Activated CD4-positive, CD25-positive, alpha-beta regulatory T cell treated with anti-CD3 and anti-CD28 coated beads, Interleukin-2, amount 50 U/mL, for 24 hours (primary cell): ENCODE data around the gene HS3ST6.
A peak's percentile ranks its signal among the peaks of the same experiment; 100 is the strongest.
"Not testable (repeated sequence)": the region's sequence is repeated elsewhere in the genome, so short reads cannot be mapped to it uniquely, and the experiment has no call there.

Experiments
- ATAC-seq, 2 donors: fragments of 150-1000 bp; cut with Tn5 transposase; one replicate each; pipeline ENCODE4 v1.10.0; 2021; ENCODE audit warnings: mild to moderate bottlenecking in 1 of 2, moderate library complexity in 1 of 2

Gene HS3ST6

DNA sequence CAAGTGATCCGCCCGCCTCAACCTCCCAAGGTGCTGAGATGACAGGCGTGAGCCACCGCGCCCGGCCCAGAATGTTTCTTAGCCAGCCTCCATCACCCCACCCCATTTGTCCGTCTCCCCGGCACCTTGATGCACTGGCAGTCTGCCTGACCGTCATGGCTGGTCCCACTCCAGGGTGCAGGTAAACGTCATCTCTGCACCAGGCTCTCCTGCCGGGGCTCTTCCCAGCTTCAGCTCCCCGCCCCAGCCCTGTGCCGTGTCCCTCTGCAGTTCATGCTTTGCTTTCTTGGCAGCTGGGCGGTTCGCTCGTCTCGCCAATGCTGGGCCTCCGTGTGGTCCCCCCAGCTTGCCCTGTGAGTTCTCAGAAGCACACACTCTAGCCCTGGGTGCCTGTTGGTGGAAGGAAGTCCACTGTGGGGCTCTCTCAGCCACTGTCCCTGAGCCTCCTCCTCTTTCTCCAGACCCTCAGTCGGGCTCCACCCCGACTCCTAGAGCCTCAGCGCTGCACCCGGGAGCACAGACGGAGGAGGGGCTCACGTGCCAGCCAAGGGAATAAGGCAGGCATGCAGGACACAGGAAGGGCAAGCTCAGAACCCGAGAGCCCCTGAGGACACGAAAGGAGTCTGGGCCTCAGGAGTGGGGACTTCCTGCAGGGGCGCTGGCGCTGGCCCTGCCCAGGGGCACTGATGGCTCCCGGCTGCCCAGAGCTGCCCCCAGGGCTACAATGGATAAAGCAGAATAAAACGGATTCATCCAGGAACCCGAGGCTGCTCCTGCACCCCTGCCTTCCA is 12.0 kb downstream of the HS3ST6 start:
- ATAC-seq, result no peak

DNA sequence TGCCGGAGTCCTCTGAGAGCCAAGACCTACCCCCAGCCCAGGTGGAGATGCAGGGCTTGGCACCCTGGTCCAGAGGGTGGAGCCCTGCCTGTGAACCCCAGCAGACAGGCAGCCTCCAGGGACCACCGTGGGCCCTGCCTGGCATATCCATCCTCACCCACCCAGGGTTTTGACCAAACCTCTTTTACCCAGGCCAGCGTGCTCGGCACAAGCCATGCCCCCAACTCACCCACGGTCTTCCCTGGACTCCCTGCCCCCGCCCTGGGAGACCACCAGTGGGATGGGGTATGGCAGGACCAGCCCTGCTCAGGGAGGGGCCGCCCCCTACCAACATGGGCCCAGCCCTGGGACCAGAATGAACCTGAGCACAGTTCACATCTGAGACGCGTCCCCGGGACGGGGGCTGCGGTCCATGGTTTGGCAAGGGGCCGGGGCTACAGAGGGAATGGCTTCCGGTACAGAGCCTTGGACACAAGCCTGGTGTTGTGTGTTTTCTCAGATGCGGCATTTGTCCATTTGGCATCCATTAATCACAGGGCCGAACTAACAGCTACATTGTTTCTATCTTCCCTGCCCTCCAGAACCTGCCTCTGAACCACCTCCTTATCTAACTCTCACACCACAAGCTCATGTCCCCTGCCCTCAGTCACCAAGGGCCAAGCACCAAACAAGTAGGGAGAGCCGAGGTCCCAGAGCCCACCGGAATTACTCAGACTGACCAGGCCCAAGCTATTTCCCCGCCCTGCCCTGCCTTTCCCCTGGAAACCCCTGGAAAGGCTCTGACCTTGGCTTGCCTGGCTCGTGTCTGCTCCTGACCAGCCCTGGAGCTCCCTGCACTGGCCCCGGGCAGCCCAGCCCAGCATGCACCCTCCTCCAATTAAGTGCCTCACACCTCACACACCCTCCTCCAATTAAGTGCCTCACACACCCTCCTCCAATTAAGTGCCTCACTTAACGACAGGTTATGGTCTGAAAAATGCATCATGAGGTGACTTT is 14.1 kb downstream of the HS3ST6 start:
- ATAC-seq, result no peak

DNA sequence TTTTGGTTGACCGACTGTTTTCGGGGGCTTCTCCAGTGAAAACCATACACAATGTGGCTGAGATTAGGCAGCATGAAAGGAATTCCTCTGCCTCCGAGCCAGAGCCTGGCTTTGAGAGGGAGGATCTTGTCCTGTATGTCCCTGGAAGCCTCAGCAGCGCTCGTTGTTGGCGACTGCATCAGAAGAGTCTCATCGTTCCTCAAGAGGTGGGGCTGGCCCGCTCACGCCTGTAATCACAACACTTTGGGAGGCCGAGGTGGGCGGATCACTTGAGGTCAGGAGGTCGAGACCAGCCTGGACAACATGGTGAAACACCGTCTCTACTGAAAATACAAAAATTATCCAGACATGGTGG is 15.0 kb downstream of the HS3ST6 start:
- no peak for ATAC-seq

DNA sequence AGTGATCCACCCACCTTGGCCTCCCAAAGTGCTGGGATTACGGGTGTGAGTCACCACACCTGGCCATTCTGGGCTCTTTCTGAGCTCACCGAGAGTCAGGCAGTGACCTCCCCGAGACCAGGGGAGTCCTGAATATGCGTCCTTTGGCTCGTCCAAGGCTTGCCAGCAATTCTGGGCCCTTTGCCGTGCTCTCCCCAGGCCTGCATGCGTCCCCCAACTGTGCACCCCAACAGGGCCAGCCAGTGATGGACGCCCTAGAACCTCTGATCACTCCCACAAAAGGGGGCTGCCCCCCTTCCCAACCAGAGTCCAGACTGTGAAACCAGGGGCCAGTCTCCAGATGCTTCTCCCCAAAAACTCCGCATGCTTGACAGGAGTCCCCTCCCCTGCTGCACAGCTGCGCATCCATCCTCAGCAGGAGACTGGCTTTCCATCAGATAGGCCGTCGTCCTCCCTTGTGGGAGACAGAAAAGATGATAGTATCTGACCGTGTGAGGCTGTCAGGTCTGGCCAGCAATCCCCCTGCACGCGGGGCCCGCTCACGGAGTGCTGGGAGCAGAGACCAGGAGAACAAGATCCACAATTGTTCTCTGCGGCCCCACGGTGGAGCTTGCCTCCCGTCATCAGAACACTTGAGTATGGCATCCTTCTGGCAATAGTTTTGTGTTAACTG is 15.5 kb downstream of the HS3ST6 start:
- no peak for ATAC-seq

DNA sequence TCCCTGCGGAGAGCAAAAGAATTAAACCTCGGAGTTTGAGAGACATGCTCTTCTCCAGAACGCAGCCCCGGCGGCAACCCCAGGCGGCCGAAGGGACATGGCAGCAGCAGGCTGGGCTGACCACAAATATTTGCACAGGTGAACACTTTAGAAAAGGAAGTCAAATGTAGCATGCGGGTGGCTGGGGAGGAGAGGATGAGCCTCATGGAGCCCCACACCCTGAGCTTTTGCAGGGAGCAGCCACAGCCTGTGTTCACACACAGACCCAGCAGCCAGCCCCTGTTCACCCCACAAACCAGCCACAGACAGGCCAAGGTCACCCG is 17.8 kb downstream of the HS3ST6 start:
- ATAC-seq, result no peak

DNA sequence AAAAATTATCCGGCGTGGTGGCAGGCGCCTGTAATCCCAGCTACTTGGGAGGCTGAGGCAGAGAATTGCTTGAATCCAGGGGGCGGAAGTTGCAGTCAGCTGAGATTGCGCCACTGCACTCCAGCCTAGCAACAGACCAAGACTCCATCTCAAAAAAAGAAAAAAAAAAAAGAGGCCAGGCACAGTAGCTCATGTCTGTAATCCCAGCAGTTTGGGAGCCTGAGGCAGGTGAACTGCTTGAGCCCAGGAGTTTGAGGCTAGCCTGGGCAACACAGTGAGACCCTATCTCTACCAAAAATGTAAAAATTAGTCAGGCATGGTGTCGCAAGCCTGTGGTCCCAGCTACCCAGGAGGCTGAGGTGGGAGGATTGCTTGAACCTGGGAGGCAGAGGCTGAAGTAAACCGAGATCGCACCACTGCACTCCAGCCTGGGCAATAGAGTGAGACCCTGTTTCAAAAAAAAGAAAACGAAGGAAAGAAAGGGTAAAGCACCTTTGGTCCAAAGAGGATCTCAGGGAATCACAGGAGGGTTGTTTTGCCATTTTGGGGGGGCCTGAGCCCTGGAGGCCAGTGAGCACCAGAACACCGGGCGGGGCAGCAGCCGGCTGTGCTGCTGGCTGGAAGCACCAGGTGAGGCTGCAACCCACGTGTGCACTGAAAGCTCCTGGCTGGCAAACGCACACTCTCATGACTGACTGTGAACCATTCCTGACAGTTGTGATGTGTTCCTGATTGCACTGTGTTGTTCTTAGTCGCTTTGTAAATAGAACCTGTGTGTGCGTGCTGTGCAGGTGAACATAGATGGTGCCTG is 18.4 kb downstream of the HS3ST6 start:
- ATAC-seq, result no peak

DNA sequence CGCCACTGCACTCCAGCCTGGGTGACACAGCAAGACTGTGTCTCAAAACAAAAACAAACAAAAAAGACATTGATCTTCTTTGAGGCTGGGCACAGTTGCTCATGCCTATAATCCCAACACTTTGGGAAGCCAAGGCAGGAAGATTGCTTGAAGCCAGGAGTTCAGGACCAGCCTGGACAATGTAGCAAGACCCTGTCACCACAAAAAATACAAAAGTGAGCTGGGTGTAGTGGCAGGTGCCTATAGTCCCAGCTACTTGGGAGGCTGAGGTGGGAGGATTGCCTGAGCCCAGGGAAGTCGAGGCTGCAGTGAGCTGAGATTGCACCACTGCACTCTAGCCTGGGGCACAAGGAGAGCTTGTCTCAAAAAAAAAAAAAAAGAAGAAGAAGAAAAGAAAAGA is 20.5 kb downstream of the HS3ST6 start:
- not testable (repeated sequence) for ATAC-seq

DNA sequence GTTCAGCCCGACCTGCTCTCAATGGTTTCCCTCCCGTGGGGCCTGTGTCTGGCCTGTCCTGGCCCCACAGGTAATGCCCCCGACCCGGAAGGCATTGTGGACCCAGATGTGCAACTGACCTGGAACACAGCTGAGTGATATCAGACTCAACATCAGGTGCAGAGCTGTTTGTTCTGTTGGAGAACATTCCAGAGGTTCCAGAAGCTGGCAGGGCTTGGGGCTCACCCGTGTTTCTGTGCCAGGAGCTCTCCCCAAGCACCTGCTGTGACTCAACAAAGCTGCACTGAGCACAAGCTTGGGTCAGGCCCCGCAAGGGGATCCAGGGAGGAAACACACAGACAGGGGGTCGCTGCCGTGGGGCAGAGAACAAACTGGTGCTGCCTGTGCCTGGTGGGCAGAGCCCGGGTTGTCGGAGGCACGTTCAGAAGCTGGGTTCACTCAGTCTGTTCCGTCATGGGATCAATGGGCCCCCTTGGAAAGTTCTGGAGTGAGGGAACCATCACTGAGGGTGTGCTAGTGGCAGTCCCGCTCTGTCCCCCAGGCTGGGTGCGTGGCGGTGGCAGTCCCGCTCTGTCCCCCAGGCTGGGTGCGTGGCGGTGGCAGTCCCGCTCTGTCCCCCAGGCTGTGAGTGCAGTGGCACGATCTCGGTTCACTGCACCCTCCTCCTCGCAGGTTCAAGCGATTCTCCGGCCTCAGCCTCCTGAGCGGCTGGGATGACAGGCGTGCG is 22.1 kb downstream of the HS3ST6 start:
- no peak for ATAC-seq

DNA sequence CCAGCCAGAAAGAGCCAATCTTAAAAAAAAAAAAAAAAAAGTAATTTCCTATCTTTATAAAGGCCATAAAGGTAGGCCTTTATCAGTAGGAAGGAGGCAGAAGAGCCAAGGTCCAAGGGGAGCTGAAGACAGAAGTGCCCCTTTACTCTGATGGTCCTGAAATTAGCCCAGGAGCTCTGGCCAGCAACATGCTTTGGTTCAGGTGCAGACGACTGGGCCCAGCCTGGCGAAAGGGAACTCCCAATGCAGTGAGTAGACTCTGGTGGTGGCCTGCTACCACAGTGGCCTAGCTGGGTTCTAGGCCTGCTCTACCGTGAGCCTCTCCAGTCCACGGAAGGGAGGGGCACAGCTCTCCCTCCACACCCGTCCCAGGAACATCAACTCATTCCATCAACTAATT is 23.1 kb downstream of the HS3ST6 start:
- no peak for ATAC-seq

DNA sequence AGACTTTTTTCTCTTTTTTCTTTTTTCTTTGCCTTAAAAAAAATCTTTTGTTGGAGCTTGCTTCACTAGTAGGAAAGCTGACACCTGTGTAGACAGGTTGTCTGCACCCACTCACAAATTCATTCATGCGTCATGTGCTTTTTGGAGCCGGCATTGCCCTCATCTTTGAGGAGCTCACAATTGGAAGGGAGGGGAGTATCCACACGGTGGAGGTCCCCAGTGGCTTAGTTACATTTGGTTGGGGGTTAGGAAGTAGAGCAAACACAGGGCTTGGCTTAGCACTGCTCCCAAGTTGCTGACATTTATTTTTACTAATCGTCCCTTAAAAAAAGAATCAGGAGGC is 27.5 kb downstream of the HS3ST6 start:
- ATAC-seq, result no peak

DNA sequence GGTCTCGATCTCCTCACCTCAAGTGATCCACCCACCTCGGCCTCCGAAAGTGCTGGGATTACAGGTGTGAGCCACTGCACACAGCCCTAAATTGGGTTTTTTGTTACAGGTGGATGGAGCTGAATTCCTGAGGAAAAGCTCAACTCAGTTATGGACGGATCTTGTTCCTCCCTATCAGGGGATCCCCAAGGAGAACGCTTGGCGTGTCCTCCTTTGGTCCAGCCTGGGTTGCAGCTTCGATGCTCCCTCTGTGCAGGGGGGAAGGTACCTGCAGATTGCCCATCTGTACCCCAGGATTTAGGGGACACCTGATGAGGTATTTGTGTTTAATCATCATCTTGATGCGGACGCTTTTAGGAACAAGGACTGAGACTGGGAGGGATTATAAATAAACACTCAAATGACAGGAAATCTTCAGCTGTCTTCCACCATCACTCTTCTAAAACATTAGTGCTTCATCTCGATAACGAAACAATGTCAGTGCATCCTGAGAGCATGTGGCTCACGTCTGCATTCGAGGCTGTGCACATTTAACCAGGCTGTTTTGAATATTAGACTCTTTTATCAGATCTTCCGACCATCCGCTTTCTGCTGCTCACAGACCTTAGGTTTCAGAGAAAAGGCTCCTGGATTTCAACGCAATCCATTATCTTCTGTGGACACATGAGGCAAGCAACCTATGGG is 28.0 kb downstream of the HS3ST6 start:
- ATAC-seq, result no peak

DNA sequence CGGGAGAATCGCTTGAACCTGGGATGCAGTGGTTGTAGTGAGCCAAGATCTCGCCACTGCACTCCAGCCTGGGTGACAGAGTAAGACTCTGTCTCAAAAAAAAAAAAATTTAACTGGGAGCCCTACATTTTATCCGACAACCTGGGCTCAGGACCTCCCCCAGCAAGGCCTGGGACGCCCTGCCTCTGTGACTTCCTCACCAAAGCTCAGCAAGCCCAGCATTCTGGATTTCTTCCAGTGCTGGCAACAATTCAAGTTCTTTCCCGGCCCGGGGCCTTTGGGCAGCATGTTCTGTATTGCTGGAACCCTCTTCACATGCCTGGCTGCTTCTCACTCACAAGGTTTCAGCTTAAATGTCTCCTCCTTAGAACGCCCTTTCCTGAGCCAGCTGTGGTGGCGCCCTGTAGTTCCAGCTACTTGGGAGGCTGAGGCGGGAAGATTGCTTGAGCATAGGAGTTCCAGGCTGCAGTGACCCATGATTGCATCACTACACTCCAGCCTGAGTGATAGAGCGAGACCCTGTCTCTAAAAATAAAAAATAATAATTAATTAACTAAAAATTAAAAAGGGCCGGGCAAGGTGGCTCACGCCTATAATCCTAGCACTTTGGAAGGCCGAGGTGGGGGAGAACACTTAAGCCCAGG is 30.4 kb downstream of the HS3ST6 start:
- no peak for ATAC-seq

DNA sequence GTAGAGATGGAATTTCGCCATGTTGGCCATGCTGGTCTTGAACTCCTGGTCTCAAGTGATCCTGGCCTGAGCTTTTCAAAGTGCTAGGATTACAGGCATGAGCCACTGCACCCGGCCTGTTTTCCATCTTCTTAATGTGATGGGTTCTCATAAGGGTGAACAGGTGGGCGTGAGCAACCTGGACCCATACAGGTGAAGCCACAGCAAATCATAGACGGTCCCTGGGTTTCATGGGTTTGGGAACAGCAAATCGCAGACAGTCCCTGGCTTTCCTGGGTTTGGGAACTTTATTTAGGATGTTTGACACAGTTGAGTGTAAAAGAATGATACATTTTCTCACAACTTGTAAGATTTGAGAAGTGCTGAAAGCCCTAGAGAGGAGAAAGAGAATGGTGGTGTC is 33.3 kb downstream of the HS3ST6 start:
- no peak for ATAC-seq

DNA sequence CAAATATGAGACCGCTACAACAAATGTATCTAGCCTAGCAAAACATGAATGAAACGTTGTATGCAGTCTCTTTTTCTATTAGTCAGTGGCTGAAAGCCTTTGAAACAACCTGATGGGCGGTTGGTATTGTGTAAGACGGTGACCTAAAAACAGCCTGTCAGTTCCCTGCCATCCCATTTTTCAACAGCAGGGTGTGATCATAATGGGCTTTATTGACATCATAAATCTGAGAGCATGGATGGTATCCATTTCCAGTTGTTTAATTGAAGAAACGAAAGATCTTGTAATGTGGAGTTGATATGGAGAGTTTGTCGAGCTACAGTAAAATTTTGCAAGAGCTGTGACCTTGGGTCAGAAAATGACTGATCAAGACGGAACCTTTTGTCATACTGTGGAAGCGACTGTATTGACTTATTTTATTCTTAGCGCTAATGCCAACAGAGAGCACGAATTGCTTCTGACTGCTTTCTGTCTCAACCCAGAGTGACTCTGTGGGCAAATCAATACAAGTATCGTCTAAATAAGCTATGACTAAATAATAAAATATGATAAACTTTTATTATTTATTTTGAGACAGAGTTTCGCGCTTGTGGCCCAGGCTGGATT is 34.0 kb downstream of the HS3ST6 start:
- no peak for ATAC-seq

DNA sequence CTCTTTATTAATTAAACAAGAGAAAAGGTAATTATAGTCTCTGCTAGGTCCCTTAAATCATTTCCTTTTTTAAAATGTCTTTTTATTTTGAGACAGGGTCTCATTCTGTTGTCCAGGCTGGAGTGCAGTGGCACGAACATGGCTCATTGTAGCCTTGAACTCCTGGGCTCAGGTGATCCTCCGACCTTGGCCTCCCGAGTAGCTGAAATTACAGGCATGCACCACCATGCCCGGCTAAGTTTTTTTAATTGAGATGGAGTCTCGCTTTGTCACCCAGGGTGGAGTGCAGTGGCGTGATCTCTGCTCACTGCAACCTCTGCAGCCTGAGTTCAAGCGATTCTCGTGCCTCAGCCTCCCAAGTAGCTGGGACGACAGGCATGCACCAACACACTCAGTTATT is 37.0 kb downstream of the HS3ST6 start:
- not testable (repeated sequence) for ATAC-seq

DNA sequence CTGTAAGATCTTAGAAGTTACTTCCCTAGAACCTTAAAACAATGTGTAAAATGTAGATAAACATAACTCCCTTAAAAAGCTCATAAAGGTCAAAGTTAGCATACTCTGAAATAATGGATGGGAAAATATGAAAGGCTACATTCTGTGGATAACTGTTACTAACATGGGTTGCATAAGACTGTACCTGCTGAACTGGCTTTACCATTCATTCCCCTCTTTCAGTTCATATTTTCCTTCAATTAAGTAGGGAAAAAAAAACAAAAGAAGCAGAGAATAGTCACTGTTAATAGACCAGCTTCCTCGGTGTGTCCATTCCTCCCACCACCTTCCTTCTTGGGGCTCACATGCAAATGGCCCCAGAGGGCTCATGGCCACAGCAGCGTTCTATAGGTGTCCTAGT is 38.7 kb downstream of the HS3ST6 start:
- ATAC-seq, result no peak

DNA sequence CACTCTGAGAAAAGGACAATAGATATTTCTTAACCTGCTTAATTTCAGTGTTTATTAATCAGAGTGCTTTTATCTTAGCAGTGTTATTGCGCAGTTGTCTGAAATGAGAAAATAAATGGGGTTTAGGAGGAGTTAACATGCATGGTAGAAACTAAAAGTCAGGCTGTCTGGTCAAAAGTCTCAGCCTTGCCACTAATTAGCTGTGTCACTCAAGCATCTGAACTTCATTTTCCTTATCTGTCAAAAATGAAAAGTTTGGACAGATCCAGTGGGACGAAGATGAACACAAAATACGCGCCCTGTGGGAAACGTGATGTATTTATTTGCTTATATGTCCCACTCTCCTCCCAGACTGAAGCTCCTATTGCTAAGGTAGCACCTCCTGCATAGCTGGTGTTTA is 40.0 kb downstream of the HS3ST6 start:
- ATAC-seq, result no peak

DNA sequence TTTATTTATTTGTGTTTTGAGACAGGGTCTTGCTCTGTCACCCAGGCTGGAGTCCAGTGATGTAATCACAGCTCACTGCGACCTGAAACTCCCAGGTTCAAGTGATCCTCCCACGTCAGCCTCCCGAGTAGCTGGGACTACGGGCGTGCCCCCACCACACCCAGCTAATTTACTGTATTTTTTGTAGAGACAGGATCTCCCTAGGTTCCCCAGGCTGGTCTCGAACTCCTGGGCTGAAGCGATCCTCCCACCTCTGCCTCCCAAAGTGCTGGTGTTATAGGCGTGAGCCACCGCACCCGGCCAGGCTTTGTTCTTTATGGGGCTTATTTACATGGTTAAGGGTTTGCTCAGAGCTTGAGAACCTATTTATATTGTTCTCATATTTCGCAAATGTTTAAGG is 40.4 kb downstream of the HS3ST6 start:
- ATAC-seq, result no peak

DNA sequence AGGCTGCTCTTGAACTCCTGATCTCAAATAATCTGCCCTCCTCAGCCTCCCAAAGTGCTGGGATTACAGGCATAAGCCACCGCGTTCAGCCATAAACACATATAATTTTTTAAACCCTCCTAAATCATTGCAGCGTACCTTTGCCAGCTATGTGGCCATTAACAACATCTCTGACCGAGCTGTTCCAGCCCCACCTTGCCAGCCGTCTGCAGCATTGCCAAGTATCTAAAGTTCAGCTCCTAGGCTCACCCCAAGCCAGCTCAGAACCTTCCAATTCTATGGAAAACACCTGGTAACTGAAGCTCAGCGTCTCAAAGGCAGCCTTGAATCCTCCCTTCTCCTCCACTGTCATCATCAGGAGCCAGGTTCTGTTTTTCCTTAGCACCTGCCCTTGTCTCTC is 41.1 kb downstream of the HS3ST6 start:
- no peak for ATAC-seq

DNA sequence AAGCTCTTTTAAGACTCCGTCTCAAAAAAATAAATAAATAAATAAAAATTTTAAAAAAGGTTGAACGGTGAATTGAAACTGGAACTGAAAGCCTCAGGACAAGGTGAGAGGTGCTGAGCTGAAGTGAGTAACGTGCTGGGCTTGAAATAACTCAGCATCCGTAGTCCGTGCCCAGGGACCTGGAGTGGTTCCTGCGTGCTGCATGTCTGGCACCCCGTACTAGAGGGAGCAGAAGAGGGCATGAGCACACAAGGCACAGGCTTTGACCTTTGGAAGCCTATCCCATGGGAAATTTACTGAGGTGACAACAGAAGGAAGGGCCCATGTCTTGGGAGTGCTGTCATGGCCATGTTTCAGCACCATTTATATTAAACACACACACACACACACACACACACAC is 41.7 kb downstream of the HS3ST6 start:
- ATAC-seq, result peak; percentile 61 to 81

DNA sequence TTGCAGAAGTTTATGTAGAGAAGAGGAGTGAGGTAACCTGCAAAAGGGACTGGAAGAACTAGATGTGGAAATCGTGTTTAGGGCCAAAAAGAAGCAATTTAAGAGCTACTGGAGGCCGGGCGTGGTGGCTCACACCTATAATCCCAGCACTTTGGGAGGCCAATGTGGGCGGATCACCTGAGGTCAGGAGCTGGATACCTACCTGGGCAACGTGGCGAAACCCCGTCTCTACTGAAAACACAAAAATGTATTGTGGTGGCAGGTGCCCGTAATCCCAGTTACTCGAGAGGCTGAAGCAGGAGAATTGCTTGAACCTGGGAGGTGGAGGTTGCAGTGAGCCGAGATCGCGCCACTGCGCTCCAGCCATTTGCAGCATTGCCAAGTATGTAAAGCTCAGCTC is 42.1 kb downstream of the HS3ST6 start:
- ATAC-seq, result not testable (repeated sequence)
